Left ventricle myocardium inferior (tissue), 1 donor: Measurements from ENCODE around the gene TTC34. TPM values are rescaled to one million over a fixed set of nuclear protein-coding genes. Genes with fewer than 3 reads are reported as not detected.

Source experiments
- DNase-seq: peaks from one replicate; pipeline ENCODE4 v3.0.0-alpha.2; 2020
- H3K27ac ChIP-seq: fragments of 200-600 bp; replicated peaks from 2 replicates; pipeline ENCODE4 v1.8.0; 2021
- H3K27me3 ChIP-seq: fragments of 200-600 bp; 2 replicates; pipeline ENCODE4 v1.8.0; 2021; ENCODE audit warnings: low read depth
- H3K36me3 ChIP-seq: fragments of 200-600 bp; 2 replicates; pipeline ENCODE4 v1.8.0; 2021
- H3K4me1 ChIP-seq: fragments of 200-600 bp; 2 replicates; pipeline ENCODE4 v1.8.0; 2021
- H3K4me3 ChIP-seq: fragments of 200-600 bp; 2 replicates; pipeline ENCODE4 v1.8.0; 2021; ENCODE audit warnings: mild to moderate bottlenecking, moderate library complexity
- H3K9me3 ChIP-seq: fragments of 200-600 bp; replicated peaks from 2 replicates; pipeline ENCODE4 v1.8.0; 2021
- CTCF ChIP-seq: fragments of 200-600 bp; IDR thresholded peaks from 2 replicates; pipeline ENCODE4 v1.8.0; 2021; ENCODE audit warnings: antibody characterized with exemption, mild to moderate bottlenecking, borderline replicate concordance
- intact Hi-C: fragments of 100-400 bp; cut with micrococcal nuclease; formaldehyde crosslinking; loops from one replicate; pipeline ENCODE4 v1.11.0; 2022
- total RNA-seq: library from RNA; stranded (reverse); fragmentation: NEBNext Ultra II Directional; extraction: Animal tissue kit (Norgen Biotek cat#: 25700); gene quantifications from one replicate; pipeline ENCODE4 v1.2.1, GENCODE V29; 2021
- donor health status: DM: no; HTN: yes; CAD: no; lungs with severe emphysema.

Gene TTC34
- total RNA-seq, 1 donor from 2014 or later = 0.91 TPM

GRCh38 chr1:2650967-2651645 is 150.4 kb downstream of the TTC34 start:
- Histone ChIP-seq H3K4me1 (no peaks in the 10 kb centered on the region), H3K27ac (no peak overlapping the region), H3K36me3 (no peaks in the 10 kb centered on the region), H3K9me3 (peaks cover 27% of the 10 kb centered on the region), H3K27me3 (peaks cover 40% of the 10 kb centered on the region), H3K4me3 (no peak overlapping the region)
- TF ChIP-seq CTCF = no peak
- DNase-seq = peak; percentile 7
- intact Hi-C loops = no loop called here

- Histone ChIP-seq H3K9me3 (peaks cover 30% of the 10 kb centered on the region), H3K27me3 (peaks cover 10% of the 10 kb centered on the region), H3K36me3 (no peaks in the 10 kb centered on the region), H3K4me1 (peaks cover 18% of the 10 kb centered on the region), H3K27ac (no peak overlapping the region), H3K4me3 (no peak overlapping the region)
- intact Hi-C loops = no loop called here
- no peak for TF ChIP-seq CTCF
- DNase-seq = no peak
Observed at GRCh38 chr1:2646837-2647236, 154.7 kb downstream of the TTC34 start.

- Histone ChIP-seq H3K36me3 (no peaks in the 10 kb centered on the region), H3K9me3 (peaks cover 30% of the 10 kb centered on the region), H3K27ac (no peak overlapping the region), H3K4me3 (no peak overlapping the region), H3K4me1 (peaks cover 24% of the 10 kb centered on the region), H3K27me3 (peaks cover under 1% of the 10 kb centered on the region)
- intact Hi-C loops = no loop called here
- no peak for TF ChIP-seq CTCF
- DNase-seq = no peak
Observed at GRCh38 chr1:2645776-2646175, 155.7 kb downstream of the TTC34 start.

GRCh38 chr1:2645143-2645542 is 156.3 kb downstream of the TTC34 start:
- peaks cover 24% of the 10 kb centered on the region for H3K4me1 ChIP-seq
- intact Hi-C loops = no loop called here
- H3K9me3 ChIP-seq = peaks cover 30% of the 10 kb centered on the region
- no peaks in the 10 kb centered on the region for H3K36me3 ChIP-seq
- no peak for TF ChIP-seq CTCF
- H3K27me3 ChIP-seq = no peaks in the 10 kb centered on the region
- no peak overlapping the region for H3K4me3 ChIP-seq
- no peak for DNase-seq
- no peak overlapping the region for H3K27ac ChIP-seq

- peaks cover 24% of the 10 kb centered on the region for H3K4me1 ChIP-seq
- H3K27me3 ChIP-seq = no peaks in the 10 kb centered on the region
- H3K27ac ChIP-seq = no peak overlapping the region
- H3K4me3 ChIP-seq = no peak overlapping the region
- H3K9me3 ChIP-seq = peaks cover 30% of the 10 kb centered on the region
- no peak for TF ChIP-seq CTCF
- DNase-seq = no peak
- intact Hi-C loops = no loop called here
- H3K36me3 ChIP-seq = no peaks in the 10 kb centered on the region
Observed at GRCh38 chr1:2644591-2645101, 156.8 kb downstream of the TTC34 start.
